Tibial nerve (tissue), 4 donors: ENCODE measurements around the gene LRRC63.

ENCODE experiments used
- EP300 ChIP-seq, 2 donors: sonication (generic); formaldehyde crosslinking; IDR thresholded peaks; one replicate each; pipeline ENCODE4 v1.6.1; 2017; ENCODE audit warnings: antibody characterized with exemption in 2 of 2, mild to moderate bottlenecking in 1 of 2
- POLR2A ChIP-seq, 2 donors: fragments of 450-650 bp; IDR thresholded peaks; one replicate each; pipeline ENCODE4 v1.6.1; 2017; ENCODE audit warnings: antibody characterized with exemption in 2 of 2, mild to moderate bottlenecking in 2 of 2, moderate library complexity in 2 of 2
- TF ChIP-seq, protein P1 (sequence below), 5 experiments: fragments of 200-600 bp in 3 of 5; fragments of 450-650 bp in 2 of 5; sonication (generic) in 3 of 5; IDR thresholded peaks; one replicate each; pipeline ENCODE4 v1.5.1; 2016 to 2019; ENCODE audit warnings: antibody characterized with exemption in 5 of 5, mild to moderate bottlenecking in 3 of 5, moderate library complexity in 2 of 5

DNA sequence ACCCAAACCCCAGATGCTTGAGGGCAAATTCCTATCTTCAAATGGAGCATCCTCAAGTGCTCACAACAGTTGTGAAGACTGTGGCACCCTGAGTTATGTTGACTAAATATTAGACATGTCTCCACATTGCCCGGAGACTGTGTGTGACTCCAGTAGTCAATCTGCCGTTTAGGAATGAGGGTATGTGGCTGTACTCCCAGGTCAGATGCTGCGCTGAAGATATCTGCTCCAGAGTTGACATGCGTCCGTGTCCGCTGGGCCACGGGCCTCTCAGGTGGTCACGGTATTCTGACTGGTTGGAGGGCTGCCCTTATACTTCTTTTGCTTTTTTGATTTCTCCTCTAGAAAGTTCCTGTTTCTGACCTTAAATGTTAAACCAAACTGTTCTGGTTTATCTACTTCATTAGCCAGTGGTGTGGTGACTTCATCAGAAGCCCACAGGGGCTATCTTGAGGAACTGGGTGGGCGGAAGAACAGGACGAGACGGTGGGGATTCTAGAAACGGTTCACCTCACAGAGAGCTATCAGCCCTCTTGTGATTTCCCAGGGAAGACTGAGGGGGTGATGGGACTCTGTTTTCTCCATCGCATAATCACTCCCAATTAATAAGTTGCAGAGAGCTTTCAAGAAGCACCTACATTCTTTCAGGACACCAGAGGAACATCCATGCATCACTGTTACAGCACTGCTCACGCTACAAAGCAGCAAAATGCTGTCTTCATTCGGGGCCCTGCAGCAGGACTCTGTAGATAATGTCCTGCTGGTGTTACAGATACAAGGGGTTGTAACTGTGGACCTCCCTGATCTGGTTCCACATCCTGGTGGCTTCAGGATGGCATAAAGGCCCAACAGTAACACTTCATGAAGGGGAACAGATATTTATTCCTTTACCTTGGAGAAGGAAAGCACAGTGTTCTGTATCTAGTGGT lies 28.4 kb upstream of the LRRC63 start:
- TF ChIP-seq, protein P1, sequence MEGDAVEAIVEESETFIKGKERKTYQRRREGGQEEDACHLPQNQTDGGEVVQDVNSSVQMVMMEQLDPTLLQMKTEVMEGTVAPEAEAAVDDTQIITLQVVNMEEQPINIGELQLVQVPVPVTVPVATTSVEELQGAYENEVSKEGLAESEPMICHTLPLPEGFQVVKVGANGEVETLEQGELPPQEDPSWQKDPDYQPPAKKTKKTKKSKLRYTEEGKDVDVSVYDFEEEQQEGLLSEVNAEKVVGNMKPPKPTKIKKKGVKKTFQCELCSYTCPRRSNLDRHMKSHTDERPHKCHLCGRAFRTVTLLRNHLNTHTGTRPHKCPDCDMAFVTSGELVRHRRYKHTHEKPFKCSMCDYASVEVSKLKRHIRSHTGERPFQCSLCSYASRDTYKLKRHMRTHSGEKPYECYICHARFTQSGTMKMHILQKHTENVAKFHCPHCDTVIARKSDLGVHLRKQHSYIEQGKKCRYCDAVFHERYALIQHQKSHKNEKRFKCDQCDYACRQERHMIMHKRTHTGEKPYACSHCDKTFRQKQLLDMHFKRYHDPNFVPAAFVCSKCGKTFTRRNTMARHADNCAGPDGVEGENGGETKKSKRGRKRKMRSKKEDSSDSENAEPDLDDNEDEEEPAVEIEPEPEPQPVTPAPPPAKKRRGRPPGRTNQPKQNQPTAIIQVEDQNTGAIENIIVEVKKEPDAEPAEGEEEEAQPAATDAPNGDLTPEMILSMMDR (IDR thresholded peaks at IDR 0.05): no peak
- TF ChIP-seq POLR2A (IDR thresholded peaks at IDR 0.05): no peak
- no peak for TF ChIP-seq EP300 (IDR thresholded peaks at IDR 0.05)
